GM12865 (cell line): ENCODE measurements around the gene PKNOX2.

Experiments used
- DNase-seq: peaks from one replicate; pipeline ENCODE4 v3.0.0; 2010; ENCODE audit warnings: low read depth
- H3K4me3 ChIP-seq: 2 replicates; pipeline ENCODE4 v1.5.1; 2011; ENCODE audit warnings: mild to moderate bottlenecking, low read depth, low read length, control low read depth
- CTCF ChIP-seq: IDR thresholded peaks from 2 replicates; pipeline ENCODE4 v1.5.1; 2011; ENCODE audit warnings: low read length, control low read depth, low read depth, inconsistent platforms; ENCODE audit not compliant: insufficient read depth; ENCODE audit errors: missing control alignments

Gene PKNOX2

GRCh38 chr11:125164422-125165110 lies at the start of gene PKNOX2:
PKNOX2 (plus strand) TSS chr11:125164751; CDS start chr11:125351306, 186,555 bp downstream.
- peak; percentile 31 for DNase-seq
- TF ChIP-seq CTCF = peak; percentile 38
- H3K4me3 ChIP-seq = no peak within 1 kb of the TSS

DNA sequence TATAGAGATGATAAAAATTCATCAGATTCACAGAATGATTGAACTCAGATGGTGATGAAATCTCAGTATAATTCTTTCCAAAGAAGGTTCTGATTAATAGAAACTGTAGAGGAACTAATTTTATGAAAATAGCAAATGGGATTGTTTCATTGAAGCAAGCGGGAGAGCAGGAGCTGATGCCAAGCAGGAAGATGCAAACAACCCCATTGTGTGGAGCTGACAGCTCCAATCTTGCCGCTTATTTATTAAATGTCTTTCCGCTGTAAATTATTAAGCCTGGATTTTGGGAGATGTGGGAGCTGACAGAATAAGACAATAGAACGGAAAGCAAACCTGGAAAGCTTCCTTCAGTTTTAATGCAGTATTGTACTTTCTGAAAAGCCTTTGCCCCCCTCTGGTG lies 47.1 kb upstream of the PKNOX2 start:
- no peak for DNase-seq
- TF ChIP-seq CTCF = no peak
- no peak overlapping the region for H3K4me3 ChIP-seq

DNA sequence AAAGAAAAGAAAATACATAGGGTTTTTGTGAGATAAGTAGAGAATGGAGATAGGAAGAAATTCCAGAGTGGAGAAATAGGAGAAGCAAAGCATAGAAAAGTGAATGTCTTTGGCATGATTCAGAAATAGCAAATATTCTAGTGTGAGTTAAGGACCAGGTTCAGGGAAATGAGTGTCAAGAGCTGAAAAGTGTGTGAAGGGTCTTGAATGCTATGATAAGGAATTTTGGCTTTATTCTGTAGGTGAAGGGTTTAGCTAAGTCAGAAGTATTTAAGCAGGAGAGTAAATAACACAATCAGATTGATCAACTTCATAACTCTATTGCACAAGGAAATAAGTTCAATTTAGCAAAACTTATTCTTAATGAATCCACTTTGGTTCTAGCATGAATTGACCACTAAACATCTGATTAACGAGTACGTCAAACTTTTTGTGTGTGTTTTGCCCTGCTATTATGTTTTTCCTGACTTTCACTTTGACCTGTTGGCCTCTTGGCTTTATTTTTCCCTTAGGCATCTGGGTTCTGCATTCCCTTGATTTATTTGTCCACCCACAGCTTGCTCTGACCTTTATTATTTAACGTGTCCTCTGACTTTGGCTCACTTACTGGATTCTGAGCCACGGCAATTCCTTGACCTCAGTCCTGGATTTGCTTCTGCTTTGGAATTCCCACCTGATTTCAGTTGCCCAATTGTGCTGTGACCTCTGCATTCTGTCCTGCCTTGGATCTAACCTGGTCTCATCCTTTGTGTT lies 41.2 kb upstream of the PKNOX2 start:
- DNase-seq = no peak
- TF ChIP-seq CTCF = no peak
- H3K4me3 ChIP-seq = no peak overlapping the region

- peak; percentile 50 for TF ChIP-seq CTCF
- DNase-seq = peak; percentile 76
- no peak overlapping the region for H3K4me3 ChIP-seq
Observed at GRCh38 chr11:125123947-125124617, 40.5 kb upstream of the PKNOX2 start.

- no peak for TF ChIP-seq CTCF
- no peak for DNase-seq
- H3K4me3 ChIP-seq = no peak overlapping the region
Observed at GRCh38 chr11:125124618-125124992, 39.9 kb upstream of the PKNOX2 start.

GRCh38 chr11:125128450-125128849 lies 36.1 kb upstream of the PKNOX2 start:
- no peak overlapping the region for H3K4me3 ChIP-seq
- TF ChIP-seq CTCF = no peak
- no peak for DNase-seq
